22Rv1 (cell line): ENCODE results near the gene ATP1A1.

ENCODE experiments used
- ZFX ChIP-seq: fragments of 450-650 bp; IDR thresholded peaks from 2 replicates; pipeline ENCODE4 v1.6.1; 2017; ENCODE audit warnings: antibody characterized with exemption, borderline replicate concordance
- TF ChIP-seq, protein P1 (sequence below): fragments of 450-650 bp; IDR thresholded peaks from 2 replicates; pipeline ENCODE4 v1.5.1; 2017; ENCODE audit warnings: mild to moderate bottlenecking

DNA sequence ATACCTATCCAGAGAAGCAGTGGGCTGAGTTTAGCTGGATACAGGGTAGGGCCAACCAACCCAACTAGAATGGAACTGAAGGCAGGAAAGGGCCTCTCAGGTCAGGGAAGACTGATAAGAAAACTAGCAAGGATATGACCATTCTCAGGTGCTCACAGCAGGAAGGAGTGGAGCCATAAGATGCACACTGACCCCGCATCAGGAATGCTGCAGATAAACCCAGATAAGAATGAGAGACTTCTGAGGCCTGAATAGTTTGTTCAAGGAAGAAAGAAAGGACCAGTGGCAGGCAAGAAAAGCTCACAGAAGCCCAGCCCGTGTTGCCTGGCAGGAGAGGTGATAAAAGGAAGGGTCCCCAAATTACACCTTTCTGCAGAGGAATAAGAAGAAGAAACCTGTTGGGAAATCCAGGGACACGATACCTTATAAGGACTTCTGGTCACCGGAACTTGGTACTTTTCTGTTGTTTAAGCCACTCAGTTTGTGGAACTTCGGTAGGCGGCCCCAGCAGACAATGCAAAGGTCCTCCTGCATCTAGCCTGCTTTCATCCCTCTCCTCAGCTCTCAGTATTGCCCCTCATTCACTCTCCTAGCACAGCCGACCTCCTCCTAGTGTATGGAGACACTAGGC is 58.9 kb downstream of the ATP1A1 start:
- TF ChIP-seq, protein P1, sequence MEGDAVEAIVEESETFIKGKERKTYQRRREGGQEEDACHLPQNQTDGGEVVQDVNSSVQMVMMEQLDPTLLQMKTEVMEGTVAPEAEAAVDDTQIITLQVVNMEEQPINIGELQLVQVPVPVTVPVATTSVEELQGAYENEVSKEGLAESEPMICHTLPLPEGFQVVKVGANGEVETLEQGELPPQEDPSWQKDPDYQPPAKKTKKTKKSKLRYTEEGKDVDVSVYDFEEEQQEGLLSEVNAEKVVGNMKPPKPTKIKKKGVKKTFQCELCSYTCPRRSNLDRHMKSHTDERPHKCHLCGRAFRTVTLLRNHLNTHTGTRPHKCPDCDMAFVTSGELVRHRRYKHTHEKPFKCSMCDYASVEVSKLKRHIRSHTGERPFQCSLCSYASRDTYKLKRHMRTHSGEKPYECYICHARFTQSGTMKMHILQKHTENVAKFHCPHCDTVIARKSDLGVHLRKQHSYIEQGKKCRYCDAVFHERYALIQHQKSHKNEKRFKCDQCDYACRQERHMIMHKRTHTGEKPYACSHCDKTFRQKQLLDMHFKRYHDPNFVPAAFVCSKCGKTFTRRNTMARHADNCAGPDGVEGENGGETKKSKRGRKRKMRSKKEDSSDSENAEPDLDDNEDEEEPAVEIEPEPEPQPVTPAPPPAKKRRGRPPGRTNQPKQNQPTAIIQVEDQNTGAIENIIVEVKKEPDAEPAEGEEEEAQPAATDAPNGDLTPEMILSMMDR, result no peak
- TF ChIP-seq ZFX, result no peak
